ENCODE results near the gene KIF20A. TPM values are rescaled to one million over a fixed set of nuclear protein-coding genes. Genes with fewer than 3 reads are reported as not detected.

The KIF20A gene
- total RNA-seq: 4.8 and 4.9 TPM in 2 replicates

GRCh38 chr5:138178516-138179276 lies at the start of gene KIF20A, which contains the start of gene BRD8:
KIF20A (plus strand) TSS chr5:138179112; CDS start chr5:138179681, 569 bp downstream.
BRD8 (minus strand) TSS chr5:138178630; CDS start chr5:138178614, 16 bp downstream.

GRCh38 chr5:138138949-138139780 lies 39.7 kb upstream of the KIF20A start, which contains the start of gene NME5:
NME5 (minus strand) TSS chr5:138139428; CDS start chr5:138138780, 648 bp downstream.

GRCh38 chr5:138213161-138214029 lies 34.5 kb downstream of the KIF20A start, which contains the start of gene CDC23:
CDC23 (minus strand) TSS chr5:138213323; CDS start chr5:138213312, 11 bp downstream.

Other genes starting within 250 kb of the KIF20A start
- 15.5 and 17.2 TPM in 2 replicates for gene FAM13B, start 146.0 kb upstream of the KIF20A start, total RNA-seq
- not detected in 2 replicates for gene WNT8A, start 95.1 kb upstream of the KIF20A start, total RNA-seq
- 1.7 and 2.6 TPM in 2 replicates for gene NME5, start 39.7 kb upstream of the KIF20A start, total RNA-seq
- 21.9 and 27.3 TPM in 2 replicates for gene BRD8, start 482 bp upstream of the KIF20A start, total RNA-seq
- 13.9 and 14.7 TPM in 2 replicates for gene CDC23, start 34.2 kb downstream of the KIF20A start, total RNA-seq
- not detected in 2 replicates for gene GFRA3, start 95.5 kb downstream of the KIF20A start, total RNA-seq
- 0.83 and 0.94 TPM in 2 replicates for gene CDC25C, start 152.7 kb downstream of the KIF20A start, total RNA-seq
- 22.0 and 27.2 TPM in 2 replicates for gene FAM53C, start 159.2 kb downstream of the KIF20A start, total RNA-seq
- gene KDM3B, start 173.6 kb downstream of the KIF20A start, total RNA-seq: 27.9 and 28.0 TPM in 2 replicates

Data from cardiac ventricle fibroblast (primary cell).